Gastroesophageal sphincter (tissue), 4 donors: ENCODE results near the gene GDF7. TPM values are rescaled to one million over a fixed set of nuclear protein-coding genes. Genes with fewer than 3 reads are reported as not detected.
A peak's percentile ranks its signal among the peaks of the same experiment; 100 is the strongest.

Experiments used
- ATAC-seq: fragments of 150-250 bp; one replicate; pipeline ENCODE4 v1.9.1; 2016; ENCODE audit warnings: mild to moderate bottlenecking, moderate library complexity
- H3K27ac ChIP-seq, 4 donors: fragments of 200-600 bp; sonication (generic) in 3 of 4; 1 replicate in 3 of 4; 2 replicates in 1 of 4; pipeline ENCODE4 v1.5.1; 2016 to 2019
- H3K27me3 ChIP-seq: fragments of 200-600 bp; sonication (generic); one replicate; pipeline ENCODE4 v1.5.1; 2019
- H3K36me3 ChIP-seq, 2 donors: fragments of 200-600 bp; sonication (generic); one replicate each; pipeline ENCODE4 v1.5.1; 2019; ENCODE audit warnings: control low read depth in 1 of 2
- H3K4me1 ChIP-seq, 3 donors: fragments of 200-600 bp; sonication (generic); 1 replicate in 2 of 3; 2 replicates in 1 of 3; pipeline ENCODE4 v1.5.1; 2016 to 2019; ENCODE audit warnings: control low read depth in 2 of 3
- H3K4me3 ChIP-seq, 2 donors: fragments of 200-600 bp; sonication (generic); one replicate each; pipeline ENCODE4 v1.5.1; 2019; ENCODE audit warnings: mild to moderate bottlenecking in 1 of 2, moderate library complexity in 1 of 2
- H3K9me3 ChIP-seq, 3 donors: fragments of 200-600 bp; sonication (generic); one replicate each; pipeline ENCODE4 v1.5.1; 2017 to 2019; ENCODE audit warnings: control low read depth in 2 of 3
- CTCF ChIP-seq, 4 experiments: fragments of 200-600 bp in 2 of 4; fragments of 450-650 bp in 2 of 4; sonication (generic) in 1 of 4; IDR thresholded peaks; one replicate each; pipeline ENCODE4 v1.5.1; 2017 to 2019; ENCODE audit warnings: antibody characterized with exemption in 4 of 4, mild to moderate bottlenecking in 2 of 4, moderate library complexity in 2 of 4
- EP300 ChIP-seq: sonication (generic); formaldehyde crosslinking; IDR thresholded peaks from one replicate; pipeline ENCODE4 v1.6.1; 2017; ENCODE audit warnings: antibody characterized with exemption, mild to moderate bottlenecking
- POLR2A ChIP-seq, 2 donors: fragments of 450-650 bp; IDR thresholded peaks; one replicate each; pipeline ENCODE4 v1.6.1; 2017; ENCODE audit warnings: antibody characterized with exemption in 2 of 2, mild to moderate bottlenecking in 2 of 2, moderate library complexity in 1 of 2
- POLR2AphosphoS5 ChIP-seq: sonication (generic); formaldehyde crosslinking; IDR thresholded peaks from one replicate; pipeline ENCODE4 v1.6.1; 2017; ENCODE audit warnings: antibody characterized with exemption
- WGBS, 2 donors: methylation state at CpG; one replicate each; pipeline ENCODE4 v1.1.5; 2018; ENCODE audit warnings: low coverage in 1 of 2; 5-methylcytosine and 5-hydroxymethylcytosine counted together
- total RNA-seq, 4 donors: library from RNA; depleted of rRNA; stranded (reverse); fragments of >200 nt; gene quantifications; one replicate each; pipeline ENCODE4 v1.1.0, GENCODE V29; 2016

The GDF7 gene
- total RNA-seq, 4 donors from 2014 or later = 1.2 to 19.9 (median 15.3) TPM

GRCh38 chr2:20652673-20653575, 14.0 kb upstream of the GDF7 start:
- H3K9me3 ChIP-seq = no peaks in the 10 kb centered on the region
- no peak for TF ChIP-seq EP300
- no peak for TF ChIP-seq CTCF (IDR thresholded peaks at IDR 0.05)
- TF ChIP-seq POLR2AphosphoS5 = no peak
- no peak for TF ChIP-seq POLR2A (IDR thresholded peaks at IDR 0.05)
- peaks cover 0 to 40% (median 22%) of the 10 kb centered on the region in 3 donors for H3K4me1 ChIP-seq
- peak overlapping the region in 3 of 4 donors; percentile 98 to 99 (median 99) for H3K27ac ChIP-seq
- no peak for ATAC-seq
- no peaks in the 10 kb centered on the region for H3K36me3 ChIP-seq
- WGBS, 2 donors = 92 to 97% methylated on average over 5 to 9 of the region's 11 CpGs
- no peak overlapping the region for H3K4me3 ChIP-seq
- H3K27me3 ChIP-seq = no peaks in the 10 kb centered on the region

DNA sequence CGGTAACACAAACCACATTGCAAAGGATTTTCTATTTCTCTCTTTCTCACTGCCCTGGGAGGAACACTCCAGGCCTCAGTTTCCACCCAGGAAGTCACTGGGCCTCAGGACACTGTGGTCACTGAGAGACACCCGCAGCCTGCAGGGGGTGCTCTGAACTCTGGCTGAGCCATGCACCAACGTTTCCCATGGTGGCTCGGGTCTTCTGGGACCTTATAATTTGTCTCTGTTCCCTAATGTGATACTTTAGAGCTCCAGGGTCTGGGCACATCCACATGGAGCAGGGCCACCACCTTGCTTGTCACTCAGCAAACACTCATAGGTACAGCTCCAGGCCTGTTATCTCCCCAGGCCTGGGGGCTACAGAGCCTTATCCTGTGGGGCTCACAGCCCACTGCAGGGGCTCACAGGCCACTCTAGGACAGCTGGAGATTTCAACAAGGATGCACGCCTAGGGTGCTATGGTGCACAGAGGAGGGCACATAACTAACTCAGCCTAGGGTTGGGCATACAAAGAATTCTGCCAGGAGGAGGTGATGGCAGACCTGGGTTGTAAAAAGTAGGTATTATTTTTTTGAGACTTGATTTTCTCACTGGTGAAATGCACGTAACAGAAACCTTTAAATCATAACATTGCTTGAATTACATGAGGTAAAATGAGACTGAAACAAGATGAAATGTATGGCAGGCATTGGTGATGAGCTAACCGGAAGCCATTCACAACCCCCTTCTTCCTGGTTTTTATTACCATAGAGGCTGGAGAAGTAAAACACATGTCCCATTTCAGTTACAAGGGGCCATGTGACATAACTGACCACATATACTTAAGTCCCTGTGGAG, 13.0 kb upstream of the GDF7 start:
- ATAC-seq = no peak
- Histone ChIP-seq H3K9me3 (no peaks in the 10 kb centered on the region), H3K4me1 (peaks cover 0 to 33% (median 12%) of the 10 kb centered on the region in 3 donors), H3K36me3 (no peaks in the 10 kb centered on the region), H3K27me3 (no peaks in the 10 kb centered on the region), H3K27ac (no peak overlapping the region), H3K4me3 (no peak overlapping the region)
- WGBS, 2 donors = 81 to 92% methylated on average over 4 to 6 of the region's 7 CpGs
- no peak for TF ChIP-seq EP300
- no peak for TF ChIP-seq CTCF (IDR thresholded peaks at IDR 0.05)
- TF ChIP-seq POLR2A (IDR thresholded peaks at IDR 0.05) = no peak
- TF ChIP-seq POLR2AphosphoS5 = no peak

- no peaks in the 10 kb centered on the region for H3K9me3 ChIP-seq
- ATAC-seq = no peak
- peaks cover 0 to 33% (median 6%) of the 10 kb centered on the region in 3 donors for H3K4me1 ChIP-seq
- TF ChIP-seq POLR2AphosphoS5 = no peak
- TF ChIP-seq EP300 = no peak
- TF ChIP-seq POLR2A (IDR thresholded peaks at IDR 0.05) = no peak
- no peak for TF ChIP-seq CTCF (IDR thresholded peaks at IDR 0.05)
- no peaks in the 10 kb centered on the region for H3K27me3 ChIP-seq
- no peak overlapping the region for H3K27ac ChIP-seq
- WGBS, 2 donors = 90 to 100% methylated on average over 1 of the region's 2 CpGs
- no peak overlapping the region for H3K4me3 ChIP-seq
- H3K36me3 ChIP-seq = no peaks in the 10 kb centered on the region
Measured at GRCh38 chr2:20654535-20654813, 12.5 kb upstream of the GDF7 start.

GRCh38 chr2:20656561-20656960, 10.4 kb upstream of the GDF7 start:
- peaks cover 8% of the 10 kb centered on the region for H3K27me3 ChIP-seq
- ATAC-seq = no peak
- no peak overlapping the region for H3K4me3 ChIP-seq
- no peak overlapping the region for H3K27ac ChIP-seq
- H3K4me1 ChIP-seq = peaks cover 0 to 26% (median 2%) of the 10 kb centered on the region in 3 donors
- WGBS, 2 donors = 82 to 100% methylated on average over 1 to 4 of the region's 7 CpGs
- TF ChIP-seq POLR2AphosphoS5 = no peak
- no peak for TF ChIP-seq EP300
- no peak for TF ChIP-seq CTCF (IDR thresholded peaks at IDR 0.05)
- no peak for TF ChIP-seq POLR2A (IDR thresholded peaks at IDR 0.05)
- no peaks in the 10 kb centered on the region for H3K9me3 ChIP-seq
- no peaks in the 10 kb centered on the region for H3K36me3 ChIP-seq
